Fibroblast of skin of left biceps (primary cell): ENCODE results near the gene BCL2L13.

ENCODE experiments used
- DNase-seq, 2 experiments: peaks; one replicate each; pipeline ENCODE4 v3.0.0-alpha.2; 2013; ENCODE audit warnings: low read depth in 2 of 2

BCL2L13 gene

DNA sequence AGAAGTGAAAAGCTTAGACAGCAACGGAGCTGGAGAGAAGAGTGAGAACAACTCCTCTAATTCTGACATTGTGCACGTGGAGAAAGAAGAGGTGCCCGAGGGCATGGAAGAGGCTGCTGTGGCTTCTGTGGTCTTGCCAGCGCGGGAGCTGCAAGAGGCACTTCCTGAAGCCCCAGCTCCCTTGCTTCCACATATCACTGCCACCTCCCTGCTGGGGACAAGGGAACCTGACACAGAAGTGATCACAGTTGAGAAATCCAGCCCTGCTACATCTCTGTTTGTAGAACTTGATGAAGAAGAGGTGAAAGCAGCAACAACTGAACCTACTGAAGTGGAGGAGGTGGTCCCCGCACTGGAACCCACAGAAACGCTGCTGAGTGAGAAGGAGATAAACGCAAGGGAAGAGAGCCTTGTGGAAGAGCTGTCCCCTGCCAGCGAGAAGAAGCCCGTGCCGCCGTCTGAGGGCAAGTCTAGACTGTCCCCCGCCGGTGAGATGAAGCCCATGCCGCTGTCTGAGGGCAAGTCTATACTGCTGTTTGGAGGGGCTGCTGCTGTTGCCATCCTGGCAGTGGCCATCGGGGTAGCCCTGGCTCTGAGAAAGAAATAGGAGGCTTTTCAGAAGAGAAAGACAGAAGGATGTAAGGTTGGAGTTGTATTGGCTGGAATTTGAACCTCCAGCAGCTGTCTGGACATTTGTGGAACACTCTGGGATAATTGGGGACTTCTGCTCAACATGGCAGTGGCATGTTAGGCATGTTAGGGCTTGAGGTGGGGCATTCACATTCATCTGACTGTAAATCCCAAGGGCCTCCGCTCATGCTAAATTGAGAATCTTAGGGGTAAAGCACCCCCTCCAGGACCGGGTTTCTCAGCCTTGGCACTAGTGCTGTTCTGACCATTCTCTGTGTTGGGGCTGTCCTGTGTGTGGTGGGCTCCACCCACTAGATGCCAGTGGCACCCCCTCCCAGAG lies 88.7 kb downstream of the BCL2L13 start:
- DNase-seq = no peak

GRCh38 chr22:17728786-17729185 lies 90.2 kb downstream of the BCL2L13 start:
- no peak for DNase-seq

GRCh38 chr22:17729561-17729960 lies 91.0 kb downstream of the BCL2L13 start:
- no peak for DNase-seq

- no peak for DNase-seq
Measured at GRCh38 chr22:17732251-17732854, 93.8 kb downstream of the BCL2L13 start.

DNA sequence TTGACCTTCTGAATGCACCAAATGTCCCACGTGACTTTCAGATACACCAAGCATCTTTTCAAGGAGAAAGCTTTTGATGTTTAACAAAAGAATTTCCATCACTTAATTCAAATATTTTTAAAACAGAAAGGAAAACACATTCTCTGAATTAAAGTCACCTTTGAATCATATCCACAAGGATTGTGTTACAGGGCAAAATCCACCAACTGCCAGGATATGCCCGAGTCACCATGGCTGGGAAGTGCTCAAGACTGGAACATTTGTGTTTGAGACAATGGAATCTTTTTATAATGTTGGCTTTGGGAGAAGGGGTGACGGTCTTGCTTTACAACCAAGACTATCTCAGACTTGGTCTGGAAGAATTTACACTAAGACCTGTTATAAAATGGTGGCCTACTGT lies 94.9 kb downstream of the BCL2L13 start:
- no peak for DNase-seq

DNA sequence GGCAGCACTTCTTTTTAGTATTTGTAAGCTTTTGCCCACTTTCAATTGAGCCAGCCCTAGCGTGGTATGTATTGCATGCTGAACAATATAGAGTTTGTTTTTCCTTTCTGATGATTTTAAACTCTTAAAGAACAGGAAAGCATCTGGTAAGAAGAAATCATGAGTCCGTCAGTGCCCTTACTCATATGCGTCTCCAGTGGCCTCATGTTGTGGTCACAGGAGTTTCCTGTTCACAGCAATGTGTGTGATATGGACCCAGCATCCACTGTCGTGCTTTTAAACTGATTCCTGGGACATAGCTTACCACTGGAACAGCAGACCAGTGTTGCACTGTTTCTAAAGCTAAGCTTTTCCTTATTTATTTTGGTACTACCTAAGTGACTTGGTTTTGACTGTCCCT lies 95.6 kb downstream of the BCL2L13 start:
- no peak for DNase-seq

DNA sequence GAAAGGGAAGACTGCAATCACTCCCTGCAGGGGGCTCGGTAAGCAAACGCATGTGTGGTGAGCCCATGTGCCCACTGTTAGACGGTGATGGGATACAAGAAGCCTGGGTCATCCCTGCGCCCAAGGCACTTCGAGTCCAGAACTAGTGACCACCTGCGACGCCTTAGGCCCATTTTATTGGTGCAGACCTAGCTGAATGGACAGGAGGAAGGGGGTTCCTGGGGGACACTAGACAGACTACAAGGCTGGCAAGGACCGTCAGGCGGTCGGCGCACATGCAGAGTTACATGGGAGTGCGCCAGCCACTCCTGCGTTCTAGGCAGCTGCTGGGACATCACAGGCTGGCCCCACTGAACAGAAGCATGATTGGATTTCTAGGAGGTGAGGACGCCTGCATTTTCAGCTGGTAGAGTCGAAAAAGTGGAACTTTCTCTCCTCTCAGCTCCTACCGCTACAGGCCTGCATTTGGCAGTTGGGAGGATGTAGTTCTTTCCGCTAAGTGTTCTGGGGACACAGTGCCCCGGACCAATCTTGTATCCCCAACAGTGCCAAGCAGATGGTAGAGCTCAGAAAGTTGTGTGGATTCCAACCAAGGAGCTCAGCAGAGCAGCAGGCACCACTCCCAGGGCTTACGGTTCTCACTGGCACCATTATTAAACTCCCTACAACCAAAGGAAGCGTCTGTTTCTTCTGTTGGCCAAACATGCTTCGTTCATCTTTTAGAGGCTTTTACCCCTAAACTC lies 100.0 kb downstream of the BCL2L13 start:
- no peak for DNase-seq

- DNase-seq = no peak
Measured at GRCh38 chr22:17739196-17739975, 100.8 kb downstream of the BCL2L13 start.

- DNase-seq = no peak
Measured at GRCh38 chr22:17741866-17742526, 103.4 kb downstream of the BCL2L13 start.

- no peak for DNase-seq
Measured at GRCh38 chr22:17742527-17742902, 104.0 kb downstream of the BCL2L13 start.

DNA sequence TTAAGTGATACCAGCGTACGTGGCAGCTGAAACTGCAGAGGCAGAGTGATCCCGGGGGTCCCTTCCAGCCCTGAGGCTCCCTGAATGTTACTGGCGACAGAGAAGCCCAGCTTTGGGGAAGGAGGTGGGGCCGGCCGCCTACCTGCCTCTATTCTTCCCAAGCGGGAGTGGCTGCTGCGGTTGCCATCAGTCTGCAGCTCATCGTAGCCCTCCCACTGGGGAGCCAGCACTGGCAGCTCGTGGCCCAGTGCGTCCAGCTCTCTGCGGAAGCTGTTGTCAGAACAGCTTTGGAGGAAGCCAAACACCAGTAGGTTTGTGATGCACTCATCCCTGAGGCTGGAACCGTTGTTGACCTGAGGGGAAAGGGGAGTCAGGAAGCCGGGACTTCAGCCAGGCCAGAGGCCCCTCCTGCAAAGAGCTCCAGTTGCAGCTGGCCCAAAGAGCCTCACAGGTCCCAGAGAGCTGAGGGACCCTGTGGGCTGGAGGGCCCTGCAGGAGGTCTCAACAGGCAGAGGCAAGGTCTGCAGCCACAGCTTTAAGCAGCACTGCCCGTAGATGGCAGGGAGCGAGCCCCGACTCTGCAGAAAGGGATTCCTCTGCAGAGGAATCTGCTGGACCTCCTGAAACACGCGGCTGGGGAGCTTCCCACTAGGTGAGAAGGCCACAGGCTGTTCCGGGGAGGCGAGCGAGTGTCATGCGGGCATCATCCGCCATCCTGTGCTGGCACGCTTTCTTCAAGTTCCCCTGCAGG lies 105.3 kb downstream of the BCL2L13 start:
- DNase-seq = no peak

GRCh38 chr22:17744430-17744829 lies 105.9 kb downstream of the BCL2L13 start:
- no peak for DNase-seq

GRCh38 chr22:17746916-17747315 lies 108.4 kb downstream of the BCL2L13 start:
- no peak for DNase-seq

- no peak for DNase-seq
Measured at GRCh38 chr22:17748555-17749353, 110.2 kb downstream of the BCL2L13 start.

GRCh38 chr22:17749605-17750395 lies 111.2 kb downstream of the BCL2L13 start:
- DNase-seq = no peak

- DNase-seq = no peak
Measured at GRCh38 chr22:17751596-17751995, 113.0 kb downstream of the BCL2L13 start.

DNA sequence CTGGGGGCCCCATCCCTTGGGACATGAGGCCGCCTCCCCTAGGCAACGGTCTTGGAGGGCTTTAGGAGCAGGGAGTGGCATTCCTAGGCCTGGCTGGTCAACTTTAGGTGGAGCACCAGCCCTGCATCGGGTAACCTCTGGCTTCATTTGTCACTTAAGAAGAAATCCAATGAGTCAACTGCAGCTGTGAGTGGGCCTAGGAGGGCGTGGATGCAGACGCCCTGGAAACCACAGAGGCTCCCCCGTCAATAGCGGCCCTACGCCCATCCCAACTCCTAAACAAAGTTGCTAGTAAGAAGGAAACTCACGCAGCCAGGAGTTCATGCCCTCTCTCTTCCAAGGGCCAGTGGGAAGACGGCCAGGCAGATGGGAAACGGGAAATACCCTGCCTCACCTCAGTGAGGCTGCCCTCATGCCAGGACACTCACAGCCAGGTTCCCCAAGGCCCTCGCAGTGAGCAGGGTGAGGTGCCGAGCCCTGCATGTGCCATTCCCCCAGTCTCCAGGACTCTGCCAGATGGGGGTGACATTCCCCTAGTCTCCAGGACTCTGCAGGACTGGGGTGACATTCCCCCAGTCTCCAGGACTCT lies 114.9 kb downstream of the BCL2L13 start:
- DNase-seq = no peak

DNA sequence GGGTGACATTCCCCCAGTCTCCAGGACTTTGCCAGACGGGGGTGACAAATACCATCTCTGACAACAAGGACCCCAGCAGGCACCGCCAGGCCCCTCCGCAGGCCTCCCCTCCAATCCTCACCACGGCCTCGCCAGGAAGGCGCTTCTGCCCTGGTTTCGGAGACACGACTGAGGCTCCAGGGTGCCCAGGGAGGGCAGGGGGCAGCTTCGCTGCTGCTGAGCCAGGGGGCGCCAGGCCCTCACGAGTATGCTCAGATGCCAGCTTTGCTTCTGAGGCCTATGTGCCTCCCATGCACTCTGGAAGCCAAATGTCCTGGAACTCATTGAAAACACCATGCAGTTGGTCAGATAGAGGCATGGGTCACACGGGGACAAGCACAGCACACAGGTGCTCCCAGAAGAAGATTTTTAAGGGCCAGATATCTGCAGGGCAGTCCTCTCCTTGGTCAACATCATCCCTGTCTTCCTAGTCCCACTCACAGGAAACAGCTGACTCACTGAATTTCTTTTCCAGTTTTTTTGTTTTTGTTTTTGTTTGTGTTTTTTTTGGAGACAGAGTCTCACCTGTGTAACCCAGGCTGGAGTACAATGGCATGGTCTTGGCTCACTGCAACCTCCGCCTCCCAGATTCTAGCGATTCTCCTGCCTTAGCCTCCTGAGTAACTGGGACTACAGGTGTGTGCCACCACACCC lies 115.8 kb downstream of the BCL2L13 start:
- no peak for DNase-seq
